HG02943 (cell line): ENCODE results near the gene BDH2.

Source experiments
- ATAC-seq: cut with Tn5 transposase; IDR thresholded peaks from one replicate; pipeline ENCODE4 v1.9.1; 2021; ENCODE audit warnings: mild to moderate bottlenecking, low read depth, moderate library complexity; ENCODE audit not compliant: unreplicated experiment

BDH2 gene

DNA sequence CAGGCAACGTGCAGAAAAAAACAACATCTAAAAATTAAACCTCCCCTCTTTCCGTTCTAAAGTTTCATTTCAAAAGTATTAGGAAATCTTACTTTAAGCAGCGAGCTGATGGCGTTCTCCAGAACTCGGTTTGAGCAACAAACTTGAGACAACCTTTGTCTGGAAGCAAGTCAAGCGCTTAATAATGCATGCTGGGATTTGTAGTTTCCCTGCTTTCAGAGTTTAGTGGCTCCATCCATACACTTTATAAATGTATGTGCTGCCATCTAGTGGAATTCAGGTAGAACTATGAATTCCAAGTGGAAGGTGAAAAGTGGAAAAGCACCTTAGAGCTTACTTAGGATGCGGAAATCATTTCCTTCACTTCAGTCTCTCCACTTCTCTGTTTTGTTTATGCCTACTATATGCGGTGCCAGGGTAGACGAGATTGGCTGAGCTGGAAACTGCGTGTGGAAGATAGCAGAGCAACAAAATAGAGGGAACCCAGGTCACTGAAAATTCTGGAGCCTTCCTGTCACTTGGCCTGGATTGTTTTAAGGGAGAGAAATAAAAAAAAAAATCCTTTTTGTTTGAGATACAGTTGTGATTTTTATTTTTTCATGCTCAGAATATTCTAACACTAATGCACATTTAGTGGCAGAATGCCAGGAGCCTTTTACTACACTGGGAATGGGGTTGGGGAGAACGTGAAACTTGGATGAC, at the start of gene BDH2:
TSS of gene BDH2 (minus strand) at position 144 of the 702 bp plus-strand sequence. CDS start 3,580 bp downstream, outside the sequence.
- peak; percentile 96 for ATAC-seq

DNA sequence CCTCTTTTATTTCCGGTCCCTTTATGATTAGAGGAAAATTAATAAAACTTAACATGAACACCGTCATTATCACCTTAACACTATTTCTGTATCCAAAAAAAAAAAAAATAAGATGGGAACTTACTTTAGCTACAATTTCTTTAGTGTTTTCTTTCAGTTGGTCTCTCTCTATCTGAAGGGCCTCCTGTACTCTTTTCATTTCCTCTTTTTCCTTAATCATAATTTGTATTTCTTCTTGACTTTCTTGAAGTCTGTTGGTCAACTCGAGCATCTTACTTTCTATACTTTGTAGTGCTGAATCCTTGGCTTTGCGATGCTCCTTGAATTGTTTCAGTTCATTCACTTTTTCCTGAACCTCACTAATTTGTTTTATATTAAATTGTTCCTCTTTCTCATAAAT, 45.3 kb upstream of the BDH2 start:
- ATAC-seq = no peak

DNA sequence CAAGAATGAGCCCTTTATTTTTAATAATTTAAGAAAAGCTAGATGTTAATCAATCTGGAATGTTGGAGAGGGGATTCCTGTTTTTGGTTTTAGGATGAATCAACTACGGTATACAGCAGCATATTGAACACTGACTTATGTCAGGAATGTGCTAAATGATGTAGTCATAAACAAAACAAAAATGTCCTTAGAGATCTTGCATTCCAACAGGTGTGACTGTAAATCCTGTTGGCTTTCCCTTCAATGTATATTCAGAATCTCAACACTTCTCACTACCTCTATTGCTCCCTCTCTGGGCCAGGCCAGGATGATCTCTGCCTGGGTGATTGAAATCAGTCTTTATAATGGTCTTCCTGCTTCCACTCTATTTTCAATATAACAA, 37.8 kb upstream of the BDH2 start:
- no peak for ATAC-seq

DNA sequence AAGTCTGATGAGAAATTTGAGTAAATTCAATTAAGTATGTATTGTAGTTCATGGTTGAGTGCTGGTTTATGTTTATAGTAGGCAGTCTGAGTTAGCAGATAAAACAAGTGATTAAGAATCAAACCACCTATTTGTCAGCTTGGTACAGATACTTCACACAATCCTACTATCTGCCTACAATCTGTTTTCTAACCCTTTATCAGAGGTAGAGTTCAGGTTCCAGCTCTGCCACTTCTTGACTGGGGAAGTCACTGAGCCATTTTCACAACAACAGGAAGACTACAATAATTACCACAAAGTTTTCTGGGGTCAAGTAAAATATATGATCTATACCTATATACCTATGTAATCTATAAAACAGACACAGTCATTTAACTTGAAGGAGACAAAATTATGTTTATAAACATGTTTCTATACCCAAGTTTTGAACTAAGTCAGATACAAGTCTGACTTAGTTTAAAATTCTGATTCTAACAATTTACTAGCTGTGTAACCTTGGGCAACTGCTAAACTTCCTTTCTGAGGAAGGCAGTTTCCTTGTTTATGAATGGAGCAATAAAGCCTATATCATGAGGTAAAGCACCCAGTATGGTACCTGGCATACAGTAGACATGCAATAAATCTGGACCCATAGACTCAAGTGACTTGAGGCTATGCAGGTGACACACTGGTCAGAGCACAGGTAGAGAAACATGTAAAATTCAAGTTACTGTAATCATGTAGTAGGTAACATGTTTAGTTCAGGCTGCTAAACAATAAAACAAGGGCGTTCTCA, 37.2 kb upstream of the BDH2 start:
- ATAC-seq = no peak

DNA sequence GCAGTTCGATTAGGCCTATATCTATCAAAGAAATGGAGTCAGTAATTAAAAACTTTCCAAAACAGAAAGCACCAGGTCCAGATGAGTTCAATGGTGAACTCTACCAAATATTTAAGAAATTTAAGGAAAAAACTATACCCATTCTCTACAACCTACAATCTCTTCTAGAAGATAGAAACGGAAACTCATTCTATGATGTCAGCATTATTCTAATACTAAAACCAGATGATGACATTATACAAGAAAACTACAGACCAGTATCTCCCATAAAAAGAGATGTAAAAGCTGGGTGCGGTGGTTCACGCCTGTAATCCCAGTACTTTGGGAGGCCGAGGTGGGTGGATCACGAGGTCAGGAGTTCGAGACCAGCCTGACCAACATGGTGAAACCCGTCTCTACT, 29.5 kb upstream of the BDH2 start:
- no peak for ATAC-seq

DNA sequence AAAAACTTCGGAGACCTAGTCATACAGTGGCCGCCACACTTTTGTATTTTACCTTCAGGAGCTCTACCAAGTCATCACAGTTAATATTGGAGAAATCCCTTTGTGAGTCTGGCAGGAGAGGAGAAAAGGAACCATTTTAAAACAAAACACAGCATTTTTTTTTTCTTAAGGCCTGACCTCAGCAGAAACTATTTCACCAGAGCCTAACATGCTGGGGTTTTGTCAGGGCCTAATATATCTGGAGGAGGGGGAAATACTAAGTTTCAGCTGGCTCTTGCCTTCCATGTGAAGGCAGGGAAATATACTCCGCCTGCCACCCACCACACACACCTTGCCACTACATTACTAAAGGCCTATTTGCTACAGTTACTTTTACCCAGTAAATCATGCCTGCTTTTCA, 26.5 kb upstream of the BDH2 start:
- no peak for ATAC-seq

DNA sequence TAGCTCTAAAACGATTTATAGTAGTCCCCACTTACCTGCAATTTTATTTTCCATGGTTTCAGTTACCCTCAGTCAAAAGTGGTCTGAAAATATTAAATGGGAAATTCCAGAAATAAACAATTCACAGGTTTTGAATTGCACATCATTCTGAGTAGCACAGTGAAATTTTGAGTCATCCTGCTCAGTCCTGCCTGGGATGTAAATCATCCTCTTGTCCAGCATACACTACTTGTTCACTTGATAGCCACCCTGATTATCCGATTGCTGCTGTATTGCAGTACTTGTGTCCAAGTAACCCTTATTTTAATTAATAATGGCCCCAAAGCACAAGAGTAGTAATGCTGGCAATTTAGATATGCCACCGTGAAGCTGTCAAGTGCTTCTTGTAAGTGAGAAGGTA, 23.5 kb upstream of the BDH2 start:
- ATAC-seq = no peak

DNA sequence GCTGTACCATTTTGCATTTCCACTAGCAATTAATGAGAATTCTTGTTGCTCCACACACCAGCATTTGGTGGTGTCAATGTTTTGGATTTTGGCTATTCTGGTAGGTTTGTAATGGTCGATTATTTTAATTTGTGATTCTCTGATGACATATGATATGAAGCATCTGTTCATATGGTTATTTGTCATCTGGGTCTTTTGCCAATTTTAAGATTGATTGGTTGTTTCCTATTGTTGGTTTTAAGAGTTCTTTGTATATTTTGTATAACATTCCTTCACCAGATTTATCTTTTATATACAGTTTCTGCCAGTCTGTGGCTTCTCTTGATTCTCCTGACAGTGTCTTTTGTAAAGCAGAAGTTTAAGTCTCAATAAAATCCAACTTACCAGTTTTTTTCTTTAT, 18.5 kb upstream of the BDH2 start:
- no peak for ATAC-seq

DNA sequence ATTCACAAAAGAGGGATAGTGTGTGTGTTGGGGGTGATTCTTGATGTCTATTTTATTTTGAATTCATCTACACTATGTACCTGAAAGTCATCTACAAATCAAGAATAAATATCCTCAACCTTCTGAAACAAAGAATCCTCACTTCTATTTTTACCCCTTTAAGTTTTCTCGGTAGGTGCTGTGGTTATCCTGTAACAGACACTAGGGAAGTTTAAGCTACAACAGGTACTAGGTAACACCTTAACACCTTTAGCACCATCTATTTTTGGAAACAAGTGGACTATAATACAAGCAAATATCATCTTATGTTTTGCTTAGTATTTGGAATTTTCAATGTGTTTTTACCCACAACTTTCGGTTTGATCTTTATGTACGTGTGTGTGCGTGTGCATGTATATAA, 12.0 kb upstream of the BDH2 start:
- ATAC-seq = no peak

DNA sequence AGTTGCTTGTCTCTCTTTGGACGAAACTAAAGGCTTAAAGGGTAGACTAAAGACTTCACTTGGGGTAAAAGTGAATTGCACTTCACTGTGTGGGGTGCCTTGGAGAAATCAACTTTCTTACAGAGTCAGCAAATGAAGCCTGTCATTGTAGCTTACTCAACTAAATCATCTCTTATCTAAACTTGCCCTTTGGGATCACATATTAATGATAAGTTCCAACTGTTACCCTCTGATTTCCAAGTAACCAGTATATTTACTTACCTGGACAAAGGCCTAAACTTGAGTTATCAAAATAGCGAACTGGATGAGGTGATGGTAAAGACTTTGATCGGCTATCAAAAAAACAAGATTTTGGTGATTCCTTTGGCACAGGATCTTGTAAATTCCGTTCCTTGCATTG, 8.9 kb upstream of the BDH2 start:
- ATAC-seq = no peak

DNA sequence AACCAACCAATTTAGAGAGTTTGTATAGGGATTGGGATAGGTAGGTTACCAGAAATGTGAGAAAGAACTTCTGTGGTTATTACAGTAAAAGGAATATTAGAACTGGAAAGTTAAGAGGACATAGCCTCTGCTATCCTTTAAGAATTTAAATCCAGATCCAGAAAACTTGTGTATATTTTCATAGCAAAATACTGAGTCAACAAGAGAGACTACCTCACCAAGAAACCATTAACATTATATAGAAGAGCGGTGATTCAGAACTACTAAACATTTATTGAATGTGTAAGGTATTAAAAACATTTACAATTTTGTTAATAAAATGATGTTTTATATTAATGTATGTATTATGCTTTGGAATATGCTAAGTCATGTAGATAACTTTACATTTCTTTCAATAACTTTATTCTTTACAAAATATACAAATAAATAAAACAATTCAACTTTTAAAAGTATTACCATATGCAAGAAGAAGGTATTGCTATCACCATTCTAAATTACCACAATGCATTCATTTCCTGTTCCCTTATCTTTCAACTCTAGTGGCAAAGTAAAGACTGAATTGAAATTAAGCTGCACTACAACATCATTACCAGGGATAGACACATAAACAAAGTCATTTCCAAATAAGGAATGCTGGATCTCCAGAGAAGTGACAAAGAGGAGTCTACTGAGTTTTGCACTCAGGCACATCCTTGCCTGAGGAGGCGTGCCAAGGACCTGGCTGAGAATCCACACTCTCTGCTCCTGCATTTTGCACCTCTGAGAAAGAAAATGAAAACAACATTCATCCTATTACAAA, 6.1 kb upstream of the BDH2 start:
- ATAC-seq = no peak

DNA sequence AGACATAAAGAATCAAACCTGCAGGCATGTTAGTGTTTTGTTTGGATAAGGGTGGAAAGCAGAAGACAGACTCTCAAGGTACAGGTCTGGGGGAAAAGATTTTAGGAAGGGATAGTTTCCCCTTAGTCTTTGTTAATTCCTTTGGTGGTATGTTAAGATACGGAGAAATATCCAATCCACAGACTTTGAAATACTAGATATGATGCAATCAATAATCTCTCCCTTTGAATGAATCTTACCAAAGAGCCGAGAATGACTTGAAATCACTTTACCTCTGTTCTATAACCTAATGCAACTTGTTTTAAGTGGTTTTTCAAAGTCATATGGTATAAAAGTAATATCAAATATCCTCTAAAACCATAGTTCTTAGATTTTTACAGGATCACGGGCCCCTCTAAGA, 5.3 kb upstream of the BDH2 start:
- ATAC-seq = no peak

DNA sequence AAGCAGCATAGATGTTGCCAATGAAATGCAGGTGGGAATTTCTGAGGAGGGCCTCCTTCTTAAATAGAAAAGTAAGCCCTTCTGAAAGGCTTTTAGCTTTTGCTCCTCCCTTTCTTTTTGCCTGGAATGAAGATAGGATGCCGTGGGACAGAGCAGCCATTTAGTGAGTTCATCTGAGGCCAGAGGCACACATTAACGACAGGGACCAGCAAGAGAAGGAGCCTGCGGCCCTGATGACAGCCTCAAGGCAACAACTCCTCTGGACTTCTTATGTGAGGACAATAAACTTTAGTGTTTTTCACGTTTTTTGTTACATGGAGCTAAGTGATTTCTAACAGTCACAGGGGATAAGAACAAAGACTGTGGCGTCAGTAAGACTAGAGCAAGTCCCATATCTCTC, 1.1 kb upstream of the BDH2 start:
- no peak for ATAC-seq

DNA sequence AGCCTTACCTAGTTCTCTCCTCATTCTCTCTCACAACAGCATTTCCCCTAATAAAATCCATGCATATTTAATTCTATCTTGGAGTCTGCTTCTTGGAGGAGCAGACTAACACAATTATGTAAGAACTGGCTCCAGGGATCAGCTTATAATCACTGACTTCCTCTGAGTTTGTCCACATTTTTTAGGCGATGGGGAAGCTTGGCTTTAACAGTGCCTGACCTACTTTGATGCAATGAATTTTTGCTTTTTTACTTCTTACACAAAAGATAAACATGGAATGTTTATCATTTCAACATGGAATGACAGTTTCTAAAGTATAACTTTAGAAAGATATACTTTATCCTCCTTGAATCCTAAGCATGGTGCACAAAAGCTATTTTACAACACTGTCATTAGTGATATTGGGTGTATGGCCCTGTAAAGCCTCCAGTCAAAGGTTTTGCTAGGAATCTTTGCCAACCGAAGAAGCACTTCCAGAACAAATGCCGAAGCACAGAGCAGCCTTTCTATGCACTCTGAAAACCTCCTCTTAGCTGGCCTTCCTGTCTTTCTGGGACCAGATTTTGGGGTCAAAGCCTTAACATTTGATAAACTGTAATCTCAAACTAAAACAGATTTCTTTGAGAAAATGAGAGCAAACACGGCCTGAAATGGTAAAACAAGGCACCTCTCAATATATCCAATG, 736 bp downstream of the BDH2 start:
- ATAC-seq = no peak

DNA sequence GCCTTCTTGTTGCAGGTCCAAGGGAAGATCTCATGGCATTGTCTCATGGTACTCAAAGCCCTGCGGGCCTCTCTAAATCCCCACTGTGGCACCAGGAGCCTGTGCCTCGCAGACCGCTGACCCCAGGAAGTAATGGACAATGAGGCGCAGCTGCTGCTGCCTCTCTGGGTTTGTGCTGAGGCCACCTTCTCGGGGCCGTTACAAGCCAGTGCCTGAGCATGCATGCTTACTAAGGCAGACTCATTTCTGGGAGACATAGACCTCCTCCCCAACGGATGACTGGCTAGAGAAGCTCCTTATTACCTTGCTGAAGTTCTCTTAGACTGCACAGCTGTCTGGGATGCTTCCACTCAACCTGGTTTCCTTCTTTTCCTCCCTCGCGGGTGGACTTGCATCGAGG, 1.3 kb downstream of the BDH2 start:
- no peak for ATAC-seq

DNA sequence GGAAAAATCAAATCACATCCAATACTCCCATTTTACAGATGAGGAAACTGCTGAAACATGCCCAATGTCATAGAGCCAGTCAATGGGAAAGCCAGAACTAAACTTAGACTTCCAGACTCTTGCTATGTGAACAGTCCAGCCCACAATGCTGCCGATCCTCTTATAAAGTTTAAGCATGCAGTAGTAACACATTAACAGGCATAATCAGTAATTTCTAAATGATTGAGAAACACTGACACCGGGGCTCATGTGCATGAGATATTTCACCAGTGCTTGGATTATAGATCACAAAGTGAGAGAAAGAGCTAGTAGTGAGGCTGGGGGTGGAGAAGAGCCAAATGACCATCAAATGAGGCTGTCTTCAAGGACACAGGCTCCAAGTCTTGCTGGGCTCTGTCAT, 2.5 kb downstream of the BDH2 start:
- no peak for ATAC-seq

DNA sequence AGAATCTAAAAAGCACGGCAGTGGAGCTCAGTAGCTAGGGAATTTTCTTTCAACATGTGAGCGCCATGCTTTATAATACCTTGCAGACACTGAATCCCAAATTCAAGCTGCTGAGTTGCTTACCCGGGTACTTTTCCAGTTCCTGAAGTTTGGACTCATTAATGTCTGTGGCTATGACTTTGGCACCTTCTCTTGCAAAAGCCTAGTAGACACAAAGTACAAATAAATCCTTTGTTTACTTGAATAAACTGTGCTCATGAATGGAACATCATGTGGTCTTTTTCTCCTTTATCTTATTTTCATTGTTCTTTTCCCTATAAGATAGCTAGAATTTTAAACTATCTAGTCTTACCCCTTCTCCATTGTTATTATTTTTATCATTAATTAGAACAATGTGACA, 4.6 kb downstream of the BDH2 start:
- ATAC-seq = no peak

DNA sequence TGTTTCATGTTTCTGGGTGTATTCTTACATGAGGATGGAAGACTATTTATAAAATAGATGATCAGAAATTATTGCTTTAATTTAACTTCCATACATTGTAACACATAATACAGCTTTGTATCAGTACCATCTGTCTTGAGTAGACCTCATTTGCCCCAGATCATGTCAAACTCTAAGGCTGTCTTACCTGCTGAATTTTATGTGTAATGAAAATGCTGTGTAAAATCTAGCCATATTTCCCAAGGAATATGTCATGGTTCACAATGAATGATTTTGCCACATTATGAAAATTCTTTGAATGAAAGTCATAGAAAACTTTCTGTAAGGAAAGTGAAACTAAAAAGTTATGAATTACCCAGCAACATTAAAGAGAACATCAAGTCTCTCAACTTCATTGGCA, 7.4 kb downstream of the BDH2 start:
- no peak for ATAC-seq

DNA sequence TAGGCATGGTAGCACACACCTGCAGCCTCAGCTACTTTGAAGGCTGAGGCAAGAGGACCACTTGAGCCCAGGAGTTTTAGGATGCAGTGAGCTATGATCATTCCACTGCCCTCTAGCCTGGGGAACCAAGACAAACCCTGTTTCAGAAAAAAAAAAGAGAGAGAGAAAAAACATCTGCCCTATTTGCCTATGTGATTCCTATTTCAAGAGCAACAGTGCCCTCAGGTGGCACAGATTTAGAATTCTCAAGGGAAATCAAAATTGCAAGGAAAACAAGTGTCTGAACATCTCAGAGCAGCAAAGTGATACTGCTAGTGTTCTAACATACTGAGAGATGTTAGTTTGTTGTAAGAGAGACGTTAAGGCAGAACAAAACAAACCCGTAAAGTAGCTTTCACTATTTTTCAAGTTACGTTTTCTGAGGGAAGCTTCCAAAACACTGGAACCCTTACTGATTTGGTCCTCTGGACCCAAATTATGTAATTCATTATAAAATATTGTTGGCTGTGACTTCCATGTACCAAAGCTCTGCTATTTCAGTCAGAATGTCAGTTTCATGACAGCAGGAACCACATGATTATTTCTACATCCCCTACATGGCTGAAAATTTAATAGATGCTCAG, 7.9 kb downstream of the BDH2 start:
- no peak for ATAC-seq

DNA sequence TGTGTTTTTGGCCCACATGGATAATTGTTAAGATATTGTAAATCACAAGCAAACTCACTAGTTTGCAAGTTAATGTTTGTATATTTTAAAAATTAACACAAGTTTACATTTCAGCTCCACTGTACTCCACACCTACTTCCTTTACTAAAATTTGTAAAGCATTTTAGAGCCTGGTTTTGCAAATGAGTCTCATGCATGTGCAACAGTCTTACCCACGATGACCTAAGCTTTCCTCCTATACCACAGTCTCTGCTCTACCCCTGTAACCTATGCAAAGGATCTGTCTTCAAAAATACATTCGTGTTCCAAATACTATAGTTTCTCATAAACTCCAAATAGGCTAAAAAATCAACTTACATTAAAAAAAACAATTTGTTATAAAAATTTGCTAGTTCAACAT, 10.2 kb downstream of the BDH2 start:
- no peak for ATAC-seq
